ENCODE results near the gene CDX2.
"Not testable (repeated sequence)": the region's sequence is repeated elsewhere in the genome, so short reads cannot be mapped to it uniquely, and the experiment has no call there.

The CDX2 gene

DNA sequence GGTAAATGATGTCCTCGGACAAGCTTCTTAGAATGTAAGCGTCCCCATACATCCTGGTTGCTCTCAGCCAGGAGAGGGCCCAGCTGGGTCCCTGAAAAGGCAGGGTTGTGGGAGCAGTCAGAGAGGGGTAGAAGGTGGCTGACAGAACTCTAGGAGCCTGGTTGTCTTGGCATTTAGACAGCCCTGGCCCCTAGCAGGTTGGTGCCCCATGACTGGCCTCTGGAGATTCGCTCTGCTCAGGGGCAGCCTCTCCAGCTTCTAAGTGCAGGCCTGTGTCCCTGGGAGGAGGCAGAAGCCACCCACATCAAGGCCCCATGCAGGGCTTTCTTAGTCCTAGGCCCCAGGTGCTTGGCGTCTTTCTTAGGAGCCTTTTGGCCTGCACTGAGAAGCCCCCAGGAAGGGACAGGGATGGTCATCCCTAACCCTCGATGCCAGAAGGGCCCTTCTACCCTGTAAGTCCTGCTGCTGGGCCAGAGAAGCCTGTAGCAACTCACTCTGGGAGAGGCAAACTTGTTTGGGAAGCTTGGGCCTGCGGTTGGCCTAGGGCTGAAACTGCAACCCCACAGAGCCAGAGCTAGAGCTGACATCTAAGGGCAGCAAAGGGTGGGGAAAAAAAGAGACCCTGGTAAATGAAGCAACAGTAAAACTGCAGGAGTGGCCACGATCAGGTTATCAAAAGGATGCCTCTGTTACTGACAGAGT, 2.8 kb upstream of the CDX2 start:
- no peak overlapping the region for H3K4me3 Mint-ChIP-seq
- H3K27me3 Mint-ChIP-seq = peaks cover 80% of the 10 kb centered on the region
- no peaks in the 10 kb centered on the region for H3K36me3 Mint-ChIP-seq (ENCODE audit: low read depth)
- H3K9me3 Mint-ChIP-seq = no peaks in the 10 kb centered on the region
- H3K27ac Mint-ChIP-seq = no peak overlapping the region
- H3K4me1 Mint-ChIP-seq (ENCODE audit: low read depth) = peaks cover 34% of the 10 kb centered on the region

DNA sequence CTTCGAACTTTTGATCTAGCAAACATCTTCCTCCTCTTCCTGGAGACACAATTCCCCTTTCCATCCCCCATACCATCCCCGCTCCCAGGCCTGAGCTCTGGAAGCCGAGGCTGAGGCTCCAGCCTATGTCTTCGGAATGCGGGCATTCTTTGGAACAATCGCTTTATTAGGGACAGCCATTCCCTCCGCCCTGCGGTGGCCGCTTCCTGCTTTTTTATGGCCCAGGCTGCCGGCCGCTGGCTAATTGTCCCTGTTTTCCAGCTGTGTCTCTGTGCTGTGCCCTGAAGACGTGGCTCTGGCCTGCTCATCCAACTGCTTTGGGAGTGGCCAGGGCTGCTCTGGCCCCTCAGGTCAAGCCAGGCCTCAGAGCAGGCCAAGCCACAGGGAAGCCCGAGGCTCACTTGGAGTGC, 2.1 kb upstream of the CDX2 start:
- no peaks in the 10 kb centered on the region for H3K36me3 Mint-ChIP-seq (ENCODE audit: low read depth)
- no peak overlapping the region for H3K4me3 Mint-ChIP-seq
- H3K9me3 Mint-ChIP-seq = no peaks in the 10 kb centered on the region
- peaks cover 34% of the 10 kb centered on the region for H3K4me1 Mint-ChIP-seq (ENCODE audit: low read depth)
- H3K27ac Mint-ChIP-seq = no peak overlapping the region
- peaks cover 77% of the 10 kb centered on the region for H3K27me3 Mint-ChIP-seq

DNA sequence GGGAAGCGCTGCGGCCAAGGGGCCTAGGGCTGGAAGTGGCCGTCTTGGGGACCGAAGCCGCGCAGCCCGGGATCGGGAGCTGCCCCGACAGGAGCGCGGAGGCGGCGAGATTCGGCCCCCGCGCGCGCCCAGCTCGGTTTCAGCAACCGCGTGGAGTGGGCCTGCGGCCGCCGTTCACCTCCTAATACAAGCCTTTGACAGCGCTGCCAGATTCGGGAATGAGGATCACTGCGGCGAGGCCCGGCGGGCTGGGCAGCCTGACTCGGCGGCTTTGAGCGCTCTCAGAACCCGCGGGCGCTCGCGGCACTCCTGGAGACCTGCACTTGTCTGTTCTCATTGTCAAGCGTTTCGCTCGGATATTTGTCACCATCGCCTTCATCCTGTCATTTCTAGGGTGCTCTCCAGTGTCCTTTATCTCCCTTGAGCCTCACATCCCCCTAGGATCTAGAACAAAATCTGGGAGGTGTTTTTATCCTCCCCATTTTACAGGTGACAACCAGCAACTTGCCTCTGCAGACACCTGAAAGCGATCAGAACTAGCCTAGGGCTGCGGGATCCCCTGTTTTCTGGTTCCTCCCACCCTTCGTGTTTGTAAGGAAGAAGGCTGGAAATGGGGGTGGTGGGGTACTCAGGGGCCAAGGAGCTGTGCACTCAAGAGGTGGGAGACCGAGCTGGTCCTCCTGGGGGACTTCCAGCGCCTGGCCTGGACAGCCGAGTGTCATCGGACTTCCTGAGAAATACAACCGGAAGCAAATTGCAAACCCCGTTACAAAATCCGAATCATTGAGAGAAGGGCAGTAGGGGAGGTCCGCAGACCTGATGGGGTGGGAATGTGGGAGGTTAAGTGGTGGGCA, 1.5 kb upstream of the CDX2 start:
- no peak overlapping the region for H3K4me3 Mint-ChIP-seq
- H3K9me3 Mint-ChIP-seq = no peaks in the 10 kb centered on the region
- peaks cover 30% of the 10 kb centered on the region for H3K4me1 Mint-ChIP-seq (ENCODE audit: low read depth)
- H3K27ac Mint-ChIP-seq = no peak overlapping the region
- H3K27me3 Mint-ChIP-seq = peaks cover 78% of the 10 kb centered on the region
- no peaks in the 10 kb centered on the region for H3K36me3 Mint-ChIP-seq (ENCODE audit: low read depth)

DNA sequence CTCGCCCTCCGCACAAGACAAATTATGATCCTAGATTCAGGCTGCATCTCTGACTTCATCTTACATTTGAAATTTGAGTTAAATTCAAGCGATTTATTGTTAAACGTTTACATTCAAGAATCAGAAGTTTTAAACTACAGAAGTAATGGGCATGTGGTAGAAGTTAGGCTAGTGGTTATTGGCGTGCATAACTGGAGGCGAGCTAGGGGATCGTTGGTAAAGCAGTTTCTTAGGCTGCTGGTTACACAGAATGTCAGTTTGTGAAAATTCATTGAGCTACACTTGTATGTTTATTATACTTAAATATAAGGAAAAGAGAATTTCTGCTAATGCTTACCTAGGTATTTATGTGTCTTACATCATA, 733 bp upstream of the CDX2 start:
- no peak overlapping the region for H3K27ac Mint-ChIP-seq
- no peaks in the 10 kb centered on the region for H3K9me3 Mint-ChIP-seq
- H3K4me3 Mint-ChIP-seq = no peak overlapping the region
- peaks cover 78% of the 10 kb centered on the region for H3K27me3 Mint-ChIP-seq
- no peaks in the 10 kb centered on the region for H3K36me3 Mint-ChIP-seq (ENCODE audit: low read depth)
- H3K4me1 Mint-ChIP-seq (ENCODE audit: low read depth) = peaks cover 25% of the 10 kb centered on the region

DNA sequence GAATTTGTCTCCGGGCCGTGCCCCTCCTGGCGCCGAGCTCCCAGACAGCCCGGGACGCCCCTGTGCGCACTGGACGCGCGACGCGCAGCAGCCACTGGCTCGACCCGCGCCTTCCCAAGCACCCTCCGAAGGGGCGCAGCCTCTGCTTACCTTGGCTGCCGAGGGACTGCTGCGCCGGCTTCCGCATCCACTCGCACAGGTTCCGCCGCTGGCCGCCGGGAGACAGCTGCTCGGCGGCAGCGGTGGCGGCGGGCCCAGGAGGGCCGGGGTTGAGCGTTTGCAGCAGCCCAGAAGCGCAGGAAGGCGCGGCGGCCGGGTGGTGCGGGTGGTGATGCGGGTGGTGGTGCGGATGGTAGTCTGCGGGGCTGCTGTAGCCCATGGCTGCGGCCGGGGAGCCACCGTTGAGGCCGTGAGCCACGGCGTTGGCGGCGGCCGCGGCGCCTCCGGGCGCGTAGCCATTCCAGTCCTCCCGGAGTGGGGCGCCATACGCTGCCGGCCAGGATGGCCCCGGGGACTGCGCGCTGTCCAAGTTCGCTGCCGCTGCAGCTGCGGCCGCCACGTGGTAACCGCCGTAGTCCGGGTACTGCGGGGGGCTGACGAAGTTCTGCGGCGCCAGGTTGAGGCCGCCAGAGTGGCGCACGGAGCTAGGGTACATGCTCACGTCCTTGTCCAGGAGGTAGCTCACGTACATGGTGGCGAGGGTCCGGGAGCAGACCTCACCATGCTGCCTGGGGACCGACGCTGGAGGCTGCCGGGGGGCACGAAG, 616 bp downstream of the CDX2 start:
- Mint-ChIP-seq H3K9me3 (no peaks in the 10 kb centered on the region), H3K27ac (no peak overlapping the region), H3K4me1 (ENCODE audit: low read depth) (peaks cover 25% of the 10 kb centered on the region), H3K36me3 (ENCODE audit: low read depth) (no peaks in the 10 kb centered on the region), H3K27me3 (peaks cover 72% of the 10 kb centered on the region), H3K4me3 (peak overlapping the region; percentile 58)

DNA sequence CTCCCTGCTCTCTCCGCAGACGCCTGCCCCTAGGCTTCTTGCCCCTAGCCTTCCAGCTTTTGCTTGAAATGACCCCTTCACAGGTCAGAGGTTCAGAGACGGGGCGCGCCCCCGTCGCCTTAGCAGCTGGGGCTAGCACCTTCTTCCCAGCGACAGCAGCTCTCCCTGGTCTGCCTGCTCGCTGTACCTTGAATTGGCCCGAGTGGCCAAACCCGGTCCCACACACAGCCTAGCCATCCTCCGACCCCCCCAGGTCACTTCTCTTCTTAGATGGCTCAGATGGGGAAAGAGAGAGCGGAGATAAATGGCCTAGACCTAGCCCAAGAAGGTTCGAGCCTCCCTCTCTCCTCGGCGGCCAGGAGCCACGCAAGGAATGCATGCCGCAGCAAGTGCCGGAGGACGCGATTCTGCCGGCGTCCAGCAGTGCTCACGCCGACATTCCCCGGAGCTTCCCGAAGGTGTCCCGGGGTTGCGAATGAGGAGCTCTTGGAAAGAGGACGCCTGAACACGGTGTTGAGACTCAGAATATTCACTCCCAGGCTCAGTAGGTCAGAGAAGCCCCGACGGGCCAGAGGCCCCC, 1.3 kb downstream of the CDX2 start:
- H3K4me3 Mint-ChIP-seq = peak overlapping the region; percentile 58
- H3K27me3 Mint-ChIP-seq = peaks cover 69% of the 10 kb centered on the region
- peak overlapping the region; percentile 67 for H3K27ac Mint-ChIP-seq
- H3K36me3 Mint-ChIP-seq (ENCODE audit: low read depth) = no peaks in the 10 kb centered on the region
- H3K9me3 Mint-ChIP-seq = no peaks in the 10 kb centered on the region
- H3K4me1 Mint-ChIP-seq (ENCODE audit: low read depth) = peaks cover 25% of the 10 kb centered on the region

DNA sequence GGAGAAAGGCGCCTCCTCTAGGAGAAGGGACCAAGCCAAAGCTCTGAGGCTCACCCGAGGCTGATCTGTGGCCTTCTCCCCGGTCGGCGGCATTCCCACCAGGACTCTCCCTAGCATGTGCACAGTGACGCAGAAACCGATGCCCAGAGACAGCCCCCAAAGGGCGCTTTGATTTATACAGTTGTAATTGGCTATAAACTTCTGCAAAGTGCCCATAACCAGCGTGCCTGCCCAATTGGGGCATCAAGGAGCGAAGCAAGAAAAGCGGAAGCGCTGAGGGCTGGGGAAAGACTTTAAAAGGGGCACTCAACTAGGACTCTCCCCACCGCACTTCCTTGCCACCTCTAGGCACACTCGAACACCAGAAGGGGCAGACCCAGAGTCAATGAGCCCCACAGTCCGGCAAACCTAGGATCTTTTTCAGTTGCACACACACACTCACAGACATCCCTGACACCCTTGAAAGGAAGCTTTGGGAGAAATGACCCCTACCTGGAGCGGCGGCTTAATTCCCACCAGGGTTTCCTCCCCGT, 1.8 kb downstream of the CDX2 start:
- Mint-ChIP-seq H3K4me1 (ENCODE audit: low read depth) (peaks cover 25% of the 10 kb centered on the region), H3K36me3 (ENCODE audit: low read depth) (no peaks in the 10 kb centered on the region), H3K4me3 (peak overlapping the region; percentile 58), H3K27ac (peak overlapping the region; percentile 65), H3K27me3 (peaks cover 73% of the 10 kb centered on the region), H3K9me3 (no peaks in the 10 kb centered on the region)

DNA sequence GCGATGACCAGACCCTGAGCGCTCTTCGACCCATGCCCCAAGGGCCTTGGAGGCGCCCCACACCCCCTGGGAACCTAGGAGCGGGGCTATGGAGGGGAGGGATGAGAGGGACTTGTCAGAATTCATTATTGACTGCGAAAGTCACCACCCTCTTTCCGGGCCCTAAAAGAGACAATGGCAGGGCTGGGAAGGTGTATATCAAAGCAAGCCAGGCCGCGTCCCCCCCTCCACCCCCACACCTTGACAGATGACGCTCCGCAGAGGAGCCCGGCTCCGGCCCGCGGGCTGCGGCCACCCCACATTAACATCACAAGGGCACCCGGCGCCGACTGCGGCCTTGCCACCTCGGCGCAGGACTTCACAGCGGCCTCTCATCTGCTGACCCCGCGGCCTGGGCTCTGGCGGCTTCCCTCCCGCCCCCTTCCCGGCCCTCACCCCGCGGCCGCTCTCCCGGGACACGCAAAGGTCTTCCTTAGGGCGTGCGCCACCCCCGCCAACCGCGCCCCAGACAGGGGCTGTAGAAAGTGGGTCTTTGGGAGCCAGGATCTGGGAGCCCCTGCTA, 2.4 kb downstream of the CDX2 start:
- H3K27me3 Mint-ChIP-seq = peaks cover 79% of the 10 kb centered on the region
- H3K4me3 Mint-ChIP-seq = no peak overlapping the region
- no peaks in the 10 kb centered on the region for H3K36me3 Mint-ChIP-seq (ENCODE audit: low read depth)
- H3K9me3 Mint-ChIP-seq = no peaks in the 10 kb centered on the region
- peaks cover 25% of the 10 kb centered on the region for H3K4me1 Mint-ChIP-seq (ENCODE audit: low read depth)
- no peak overlapping the region for H3K27ac Mint-ChIP-seq

DNA sequence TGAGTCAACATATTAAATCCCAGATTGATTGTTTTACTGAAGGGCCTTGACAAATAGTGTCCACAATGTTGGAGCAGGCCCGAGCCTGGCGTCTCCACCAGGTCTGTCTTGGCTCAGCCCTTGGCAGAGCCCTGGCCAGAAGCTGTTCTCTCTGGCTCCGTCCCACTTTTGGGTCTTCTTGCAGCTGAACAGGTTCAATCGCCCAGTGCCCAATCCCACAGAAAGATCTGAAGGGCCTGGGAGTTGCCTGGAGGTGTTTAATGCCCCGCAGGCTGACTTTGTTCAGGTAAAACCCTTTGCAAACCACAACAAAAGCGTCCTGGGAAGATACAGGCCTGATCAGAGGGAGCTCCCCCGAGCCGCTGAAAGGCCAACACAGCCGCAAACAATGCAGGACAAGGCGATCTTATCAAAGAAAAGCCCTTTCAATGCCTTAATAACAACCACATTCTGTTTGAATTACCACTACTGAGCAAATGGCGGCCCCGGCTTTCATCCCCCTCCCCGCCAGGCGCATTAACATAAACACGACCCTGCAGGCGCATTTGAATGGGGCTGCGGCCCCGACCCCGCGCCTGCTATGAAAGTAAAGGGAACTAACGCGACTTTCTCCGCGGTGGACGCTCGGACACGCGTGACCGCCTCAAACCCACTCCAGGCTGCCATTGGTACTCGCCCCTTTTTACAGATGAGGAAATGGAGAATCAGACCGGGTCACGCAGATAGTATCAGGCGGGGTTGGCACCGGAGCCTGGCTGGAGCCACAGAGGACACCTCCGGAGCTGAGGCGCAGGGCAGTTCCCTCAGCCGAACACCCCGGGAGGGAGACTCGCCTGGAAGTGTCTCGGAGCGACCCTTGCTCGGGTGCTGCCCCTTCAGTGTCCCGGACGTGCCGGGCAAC, 3.1 kb downstream of the CDX2 start:
- no peaks in the 10 kb centered on the region for H3K9me3 Mint-ChIP-seq
- no peak overlapping the region for H3K27ac Mint-ChIP-seq
- peaks cover 25% of the 10 kb centered on the region for H3K4me1 Mint-ChIP-seq (ENCODE audit: low read depth)
- H3K36me3 Mint-ChIP-seq (ENCODE audit: low read depth) = no peaks in the 10 kb centered on the region
- peaks cover 77% of the 10 kb centered on the region for H3K27me3 Mint-ChIP-seq
- H3K4me3 Mint-ChIP-seq = no peak overlapping the region

DNA sequence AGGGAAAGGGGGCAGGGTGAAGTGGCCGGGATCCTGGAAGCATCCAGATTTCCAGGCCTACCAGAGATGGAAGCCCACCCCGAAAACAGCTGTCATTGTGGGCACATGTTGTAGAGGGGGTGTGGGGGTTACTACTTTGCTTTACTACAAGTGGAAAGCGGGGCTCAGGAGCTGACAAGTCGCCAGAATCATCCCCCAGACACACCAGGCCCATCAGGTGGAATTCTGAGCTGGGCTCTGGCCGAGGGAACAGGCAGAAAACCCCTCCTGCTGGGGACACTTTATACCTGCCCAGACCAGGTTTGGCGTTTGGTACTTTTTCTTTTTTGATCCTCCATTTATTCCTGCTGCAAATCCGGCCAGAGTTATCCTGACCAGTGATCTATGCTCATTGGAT, 3.8 kb downstream of the CDX2 start:
- no peaks in the 10 kb centered on the region for H3K36me3 Mint-ChIP-seq (ENCODE audit: low read depth)
- H3K4me1 Mint-ChIP-seq (ENCODE audit: low read depth) = peaks cover 22% of the 10 kb centered on the region
- no peaks in the 10 kb centered on the region for H3K9me3 Mint-ChIP-seq
- H3K4me3 Mint-ChIP-seq = no peak overlapping the region
- H3K27me3 Mint-ChIP-seq = peaks cover 71% of the 10 kb centered on the region
- no peak overlapping the region for H3K27ac Mint-ChIP-seq

DNA sequence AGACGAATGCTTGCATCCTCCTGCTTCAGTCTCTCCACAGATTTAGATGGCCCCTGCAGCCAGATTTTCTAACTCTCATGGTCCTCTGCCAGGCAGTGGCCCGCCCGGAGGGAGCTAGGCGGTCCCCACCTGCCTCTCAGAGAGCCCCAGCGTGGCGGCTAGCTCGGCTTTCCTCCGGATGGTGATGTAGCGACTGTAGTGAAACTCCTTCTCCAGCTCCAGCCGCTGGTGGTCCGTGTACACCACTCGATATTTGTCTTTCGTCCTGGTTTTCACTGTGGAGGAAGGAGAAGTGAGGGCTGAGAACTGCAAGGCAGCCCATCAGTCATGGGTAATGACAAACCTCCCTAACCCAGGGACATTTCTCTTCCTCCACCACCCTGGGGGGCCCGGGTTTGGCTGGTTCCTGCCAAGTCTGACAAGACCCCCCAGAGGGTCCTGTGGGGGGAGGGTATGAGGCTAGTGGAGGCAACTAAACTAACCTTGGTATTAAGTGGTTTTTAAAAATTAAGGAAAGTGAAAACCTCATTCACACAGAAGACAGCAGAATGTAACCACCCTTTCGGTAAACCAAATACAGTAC, 4.3 kb downstream of the CDX2 start:
- Mint-ChIP-seq H3K27ac (no peak overlapping the region), H3K36me3 (ENCODE audit: low read depth) (no peaks in the 10 kb centered on the region), H3K4me1 (ENCODE audit: low read depth) (peaks cover 24% of the 10 kb centered on the region), H3K4me3 (no peak overlapping the region), H3K27me3 (peaks cover 71% of the 10 kb centered on the region), H3K9me3 (no peaks in the 10 kb centered on the region)

DNA sequence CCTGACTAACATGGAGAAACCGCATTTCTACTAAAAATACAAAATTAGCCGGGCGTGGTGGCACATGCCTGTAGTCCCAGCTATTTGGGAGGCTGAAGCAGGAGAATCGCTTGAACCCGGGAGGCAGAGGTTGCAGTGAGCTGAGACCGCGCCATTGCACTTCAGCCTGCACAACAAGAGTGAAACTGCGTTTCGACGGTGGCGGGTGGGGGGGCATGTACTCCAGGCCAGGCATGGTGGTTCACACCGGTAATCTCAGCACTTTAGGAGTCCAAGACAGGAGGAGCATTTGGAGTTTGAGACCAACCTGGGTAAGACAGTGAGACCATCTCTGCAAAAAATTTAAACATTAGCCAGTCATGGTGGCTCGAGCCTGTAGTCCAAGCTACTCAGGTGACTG, 4.9 kb downstream of the CDX2 start:
- not testable (repeated sequence) for H3K4me3 Mint-ChIP-seq; H3K36me3 Mint-ChIP-seq (ENCODE audit: low read depth); H3K27ac Mint-ChIP-seq; H3K9me3 Mint-ChIP-seq
- Mint-ChIP-seq H3K27me3 (peaks cover 70% of the 10 kb centered on the region), H3K4me1 (ENCODE audit: low read depth) (peaks cover 19% of the 10 kb centered on the region)

DNA sequence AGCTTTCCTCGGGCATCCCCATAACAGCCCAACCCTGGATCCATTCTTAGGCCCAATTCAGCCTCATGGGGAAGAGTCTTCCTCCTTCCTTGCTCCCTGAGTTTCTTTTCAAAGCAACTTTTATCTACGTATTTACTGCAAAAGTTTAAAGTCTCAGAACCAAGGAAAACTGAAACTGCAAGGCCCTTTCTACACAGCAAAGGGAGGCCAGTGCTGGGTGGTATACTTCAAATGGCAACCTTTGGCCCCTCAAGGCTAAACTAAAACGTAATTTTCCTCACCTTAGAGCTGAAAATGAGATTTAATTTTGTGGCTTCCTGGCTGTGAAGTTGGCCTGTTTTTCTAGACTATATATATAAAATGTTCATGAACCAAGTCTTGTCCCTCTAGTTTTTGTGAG, 5.6 kb downstream of the CDX2 start:
- no peak overlapping the region for H3K4me3 Mint-ChIP-seq
- no peaks in the 10 kb centered on the region for H3K9me3 Mint-ChIP-seq
- H3K36me3 Mint-ChIP-seq (ENCODE audit: low read depth) = no peaks in the 10 kb centered on the region
- peaks cover 16% of the 10 kb centered on the region for H3K4me1 Mint-ChIP-seq (ENCODE audit: low read depth)
- peaks cover 74% of the 10 kb centered on the region for H3K27me3 Mint-ChIP-seq
- no peak overlapping the region for H3K27ac Mint-ChIP-seq
